IgD-negative memory B cell (primary cell): ENCODE measurements around the gene CREB3. TPM values are rescaled to one million over a fixed set of nuclear protein-coding genes. Genes with fewer than 3 reads are reported as not detected.
A peak's percentile ranks its signal among the peaks of the same experiment; 100 is the strongest.

Source experiments
- H3K27ac Mint-ChIP-seq, 3 donors: one replicate each; pipeline ENCODE4 v1.8.0; 2020 to 2022; ENCODE audit warnings: mild to moderate bottlenecking in 3 of 3, mixed read lengths in 3 of 3, moderate library complexity in 1 of 3
- H3K27me3 Mint-ChIP-seq: one replicate; pipeline ENCODE4 v1.8.0; 2021; ENCODE audit warnings: mixed read lengths
- H3K36me3 Mint-ChIP-seq: one replicate; pipeline ENCODE4 v1.8.0; 2020; ENCODE audit warnings: mild to moderate bottlenecking, mixed read lengths
- H3K4me1 Mint-ChIP-seq, 3 donors: one replicate each; pipeline ENCODE4 v1.8.0; 2020 to 2022; ENCODE audit warnings: mixed read lengths in 3 of 3, mild to moderate bottlenecking in 1 of 3
- H3K4me3 Mint-ChIP-seq, 4 donors: one replicate each; pipeline ENCODE4 v1.8.0; 2020 to 2022; ENCODE audit warnings: mild to moderate bottlenecking in 4 of 4, mixed read lengths in 4 of 4, moderate library complexity in 3 of 4
- H3K9me3 Mint-ChIP-seq, 3 donors: one replicate each; pipeline ENCODE4 v1.8.0; 2020 to 2021; ENCODE audit warnings: mixed read lengths in 3 of 3, mild to moderate bottlenecking in 1 of 3
- polyA plus RNA-seq: library from polyadenylated mRNA; unstranded; fragments of 300-500 nt; fragmentation: Illumina TruSeq; gene quantifications from one replicate; pipeline ENCODE4 v1.2.3, GENCODE V29; 2021

Gene CREB3
- polyA plus RNA-seq, 1 donor from 2014 or later: 29.3 TPM

- Mint-ChIP-seq H3K27me3 (no peaks in the 10 kb centered on the region), H3K4me1 (peaks cover 33 to 40% (median 39%) of the 10 kb centered on the region in 3 donors), H3K27ac (no peak overlapping the region), H3K9me3 (no peaks in the 10 kb centered on the region), H3K4me3 (peak overlapping the region in 1 of 4 donors; percentile 37), H3K36me3 (peaks cover 6% of the 10 kb centered on the region)
Measured at GRCh38 chr9:35743880-35744518, 11.5 kb downstream of the CREB3 start.

- H3K27ac Mint-ChIP-seq: no peak overlapping the region
- H3K36me3 Mint-ChIP-seq: peaks cover 3% of the 10 kb centered on the region
- peak overlapping the region in 3 of 4 donors; percentile 47 to 92 (median 72) for H3K4me3 Mint-ChIP-seq
- no peaks in the 10 kb centered on the region for H3K9me3 Mint-ChIP-seq
- H3K4me1 Mint-ChIP-seq: peaks cover 42 to 46% (median 44%) of the 10 kb centered on the region in 3 donors
- no peaks in the 10 kb centered on the region for H3K27me3 Mint-ChIP-seq
Measured at GRCh38 chr9:35745569-35745968, 13.1 kb downstream of the CREB3 start.

- Mint-ChIP-seq H3K4me1 (peaks cover 41 to 47% (median 44%) of the 10 kb centered on the region in 3 donors), H3K9me3 (no peaks in the 10 kb centered on the region), H3K36me3 (peaks cover 3% of the 10 kb centered on the region), H3K27ac (no peak overlapping the region), H3K27me3 (no peaks in the 10 kb centered on the region), H3K4me3 (peak overlapping the region; percentile 90 to 97 (median 94))
Measured at GRCh38 chr9:35746583-35746982, 14.1 kb downstream of the CREB3 start.

GRCh38 chr9:35748242-35748857 is 15.9 kb downstream of the CREB3 start:
- Mint-ChIP-seq H3K9me3 (no peaks in the 10 kb centered on the region), H3K4me3 (peak overlapping the region; percentile 90 to 97 (median 94)), H3K27ac (peak overlapping the region; percentile 76 to 98 (median 82)), H3K36me3 (peaks cover 3% of the 10 kb centered on the region), H3K4me1 (peaks cover 40 to 47% (median 43%) of the 10 kb centered on the region in 3 donors), H3K27me3 (no peaks in the 10 kb centered on the region)

- peak within 1 kb of the TSS; percentile 92 to 99 (median 94) for H3K4me3 Mint-ChIP-seq
- no peaks in the 10 kb centered on the region for H3K9me3 Mint-ChIP-seq
- H3K4me1 Mint-ChIP-seq: peaks cover 37 to 41% (median 38%) of the 10 kb centered on the region in 3 donors
- H3K27ac Mint-ChIP-seq: peak within 1 kb of the TSS; percentile 82 to 98 (median 93)
- no peaks in the 10 kb centered on the region for H3K36me3 Mint-ChIP-seq
- H3K27me3 Mint-ChIP-seq: no peaks in the 10 kb centered on the region
Measured at GRCh38 chr9:35748858-35749514, 16.5 kb downstream of the CREB3 start, which contains the start of the genes GBA2 and RGP1. GBA2 (minus strand) TSS chr9:35749228; CDS start chr9:35748704, 524 bp downstream. RGP1 (plus strand) TSS chr9:35749287; CDS start chr9:35749756, 469 bp downstream.

DNA sequence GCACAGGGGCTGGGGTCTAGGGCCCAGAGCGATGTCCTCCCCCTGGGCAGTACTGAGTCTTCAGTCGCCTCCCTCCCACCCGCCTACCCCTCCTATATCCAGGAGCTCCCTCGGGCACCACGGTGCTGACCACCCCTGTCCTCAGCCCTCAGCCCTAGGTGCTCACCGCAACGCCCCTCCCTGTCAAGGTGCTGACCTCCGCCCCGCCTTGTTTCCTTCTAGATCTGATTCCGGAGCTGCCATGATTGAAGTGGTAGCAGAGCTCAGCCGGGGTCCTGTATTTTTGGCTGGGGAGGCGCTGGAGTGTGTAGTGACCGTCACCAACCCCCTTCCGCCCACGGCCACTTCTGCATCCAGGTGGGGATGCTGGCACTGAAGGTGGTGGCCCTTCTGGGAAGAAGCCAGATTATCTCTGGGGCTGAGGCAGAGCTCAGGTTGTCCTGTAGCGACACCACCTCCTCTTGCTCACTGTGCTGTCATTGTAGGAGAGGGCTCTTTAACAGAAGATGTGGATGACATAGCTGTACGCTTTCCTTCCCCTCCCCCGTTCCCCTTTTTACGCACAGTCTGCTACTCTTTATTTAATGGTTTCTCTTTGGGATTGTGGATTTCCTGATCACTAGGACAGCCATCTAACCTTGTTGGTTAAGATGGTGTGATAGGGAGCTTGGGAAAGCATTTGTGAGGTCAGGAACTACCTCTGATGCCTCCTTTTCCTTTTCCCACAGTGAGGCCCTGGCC is 17.2 kb downstream of the CREB3 start:
- peak overlapping the region; percentile 82 to 98 (median 93) for H3K27ac Mint-ChIP-seq
- no peaks in the 10 kb centered on the region for H3K27me3 Mint-ChIP-seq
- no peaks in the 10 kb centered on the region for H3K9me3 Mint-ChIP-seq
- peak overlapping the region; percentile 92 to 99 (median 94) for H3K4me3 Mint-ChIP-seq
- no peaks in the 10 kb centered on the region for H3K36me3 Mint-ChIP-seq
- H3K4me1 Mint-ChIP-seq: peaks cover 37 to 40% (median 38%) of the 10 kb centered on the region in 3 donors

GRCh38 chr9:35750256-35750531 is 17.7 kb downstream of the CREB3 start:
- peak overlapping the region; percentile 55 to 99 (median 94) for H3K4me3 Mint-ChIP-seq

DNA sequence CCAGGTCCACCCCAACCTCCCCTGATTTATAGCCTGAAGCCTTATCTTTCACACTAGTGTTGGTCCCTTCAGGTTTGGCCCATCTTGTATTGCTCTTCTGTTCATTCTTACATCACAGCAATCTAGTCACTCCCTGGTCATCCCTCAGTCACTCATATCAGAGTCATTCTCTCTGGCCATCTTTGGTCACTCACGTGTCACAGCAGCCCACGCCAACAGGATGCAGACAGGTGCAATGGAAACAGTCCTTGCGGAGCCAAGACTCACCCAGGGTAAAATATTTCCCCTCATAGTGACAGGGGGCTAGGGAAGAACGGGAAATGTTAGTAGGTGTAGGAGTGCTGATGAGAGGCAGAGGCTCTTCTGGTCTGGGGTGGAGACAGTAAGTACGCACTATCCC is 21.0 kb downstream of the CREB3 start:
- Mint-ChIP-seq H3K27me3 (no peaks in the 10 kb centered on the region), H3K36me3 (no peaks in the 10 kb centered on the region), H3K4me1 (peaks cover 23 to 32% (median 28%) of the 10 kb centered on the region in 3 donors), H3K27ac (no peak overlapping the region), H3K9me3 (no peaks in the 10 kb centered on the region), H3K4me3 (peak overlapping the region in 1 of 4 donors; percentile 22)

More at GRCh38 chr9:35750256-35750531, 17.7 kb downstream of the CREB3 start:
- Mint-ChIP-seq H3K27ac (peak overlapping the region; percentile 82 to 98 (median 93)), H3K36me3 (no peaks in the 10 kb centered on the region), H3K9me3 (no peaks in the 10 kb centered on the region), H3K27me3 (no peaks in the 10 kb centered on the region), H3K4me1 (peaks cover 37 to 41% (median 38%) of the 10 kb centered on the region in 3 donors)

GRCh38 chr9:35754264-35754663 is 21.8 kb downstream of the CREB3 start, which contains the start of gene MSMP:
MSMP (minus strand) TSS chr9:35754276; CDS start chr9:35754129, 147 bp downstream.
- Mint-ChIP-seq H3K27me3 (no peaks in the 10 kb centered on the region), H3K27ac (peak within 1 kb of the TSS in 2 of 3 donors; percentile 75 to 87), H3K36me3 (no peaks in the 10 kb centered on the region), H3K4me1 (peaks cover 29 to 39% (median 31%) of the 10 kb centered on the region in 3 donors), H3K4me3 (peak within 1 kb of the TSS in 3 of 4 donors; percentile 72 to 92 (median 76)), H3K9me3 (no peaks in the 10 kb centered on the region)

- Mint-ChIP-seq H3K9me3 (no peaks in the 10 kb centered on the region), H3K36me3 (no peaks in the 10 kb centered on the region)
Measured at GRCh38 chr9:35755071-35755470, 22.6 kb downstream of the CREB3 start.

DNA sequence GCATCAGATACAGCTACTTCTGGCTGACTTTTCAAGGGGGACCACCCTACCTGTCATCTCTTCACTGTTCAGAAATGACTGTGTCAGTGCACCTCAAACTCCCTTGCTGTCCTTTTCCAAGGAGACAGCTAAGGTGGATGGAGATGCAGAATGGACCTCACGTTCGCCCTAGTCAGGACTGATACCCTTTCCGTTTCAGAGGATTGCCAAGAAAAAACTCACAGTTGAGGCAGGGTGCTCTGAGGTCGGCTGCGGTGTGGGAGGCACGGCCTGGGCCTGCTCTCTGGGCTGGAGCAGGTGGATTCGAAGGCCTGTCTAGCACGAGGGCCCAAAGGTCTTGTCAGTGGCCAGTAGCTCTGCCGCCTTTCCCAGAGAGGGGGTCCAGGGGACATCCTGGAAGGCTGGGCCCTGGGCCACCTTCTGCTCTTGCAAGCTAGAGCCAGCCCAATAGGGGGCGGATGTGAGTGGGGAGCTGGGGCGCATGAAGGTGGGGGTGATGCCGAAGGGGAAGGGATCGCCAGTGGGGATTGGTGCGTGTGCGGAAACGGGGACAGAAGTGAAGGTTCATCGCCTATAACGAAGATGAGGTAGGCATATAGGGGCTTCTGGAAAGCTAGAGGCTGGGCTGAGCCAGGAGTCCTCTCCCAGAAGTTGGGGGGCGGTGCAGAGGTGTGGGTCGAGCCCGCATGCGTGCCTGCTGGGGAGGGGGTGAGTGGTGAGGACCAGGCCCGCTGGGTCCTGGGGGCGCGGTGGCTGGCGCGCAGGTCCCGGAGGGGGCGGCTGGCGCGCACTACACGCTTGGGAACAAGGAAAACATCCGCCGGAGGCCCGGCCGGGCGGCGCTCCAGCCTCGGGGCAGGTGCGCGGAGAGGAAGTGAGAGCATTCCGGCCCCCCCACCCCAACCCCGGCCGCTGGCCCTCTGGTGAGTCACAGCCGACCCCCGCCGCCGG is 24.1 kb downstream of the CREB3 start:
- H3K36me3 Mint-ChIP-seq: no peaks in the 10 kb centered on the region
- H3K4me3 Mint-ChIP-seq: peak overlapping the region; percentile 92 to 100 (median 97)
- no peaks in the 10 kb centered on the region for H3K9me3 Mint-ChIP-seq
- no peaks in the 10 kb centered on the region for H3K27me3 Mint-ChIP-seq
- peak overlapping the region; percentile 87 to 97 (median 96) for H3K27ac Mint-ChIP-seq
- H3K4me1 Mint-ChIP-seq: peaks cover 24 to 35% (median 34%) of the 10 kb centered on the region in 3 donors

More at GRCh38 chr9:35755071-35755470, 22.6 kb downstream of the CREB3 start:
- Mint-ChIP-seq H3K4me1 (peaks cover 27 to 34% (median 28%) of the 10 kb centered on the region in 3 donors), H3K27me3 (no peaks in the 10 kb centered on the region), H3K4me3 (peak overlapping the region in 3 of 4 donors; percentile 72 to 92 (median 76)), H3K27ac (peak overlapping the region in 2 of 3 donors; percentile 75 to 87)

GRCh38 chr9:35757226-35757891 is 24.9 kb downstream of the CREB3 start:
- H3K27me3 Mint-ChIP-seq: no peaks in the 10 kb centered on the region
- peak overlapping the region; percentile 87 to 97 (median 96) for H3K27ac Mint-ChIP-seq
- H3K9me3 Mint-ChIP-seq: no peaks in the 10 kb centered on the region
- H3K4me3 Mint-ChIP-seq: peak overlapping the region; percentile 92 to 100 (median 97)
- peaks cover 31 to 39% (median 35%) of the 10 kb centered on the region in 3 donors for H3K4me1 Mint-ChIP-seq
- no peaks in the 10 kb centered on the region for H3K36me3 Mint-ChIP-seq

GRCh38 chr9:35757892-35758275 is 25.4 kb downstream of the CREB3 start:
- Mint-ChIP-seq H3K4me3 (peak overlapping the region; percentile 53 to 99 (median 85)), H3K27me3 (no peaks in the 10 kb centered on the region), H3K27ac (peak overlapping the region; percentile 64 to 96 (median 87)), H3K4me1 (peaks cover 32 to 43% (median 34%) of the 10 kb centered on the region in 3 donors), H3K36me3 (no peaks in the 10 kb centered on the region), H3K9me3 (no peaks in the 10 kb centered on the region)
